GM20431 (cell line): ENCODE results near the gene G6PC3.
"Not testable (repeated sequence)": the region's sequence is repeated elsewhere in the genome, so short reads cannot be mapped to it uniquely, and the experiment has no call there.

ENCODE experiments used
- in situ Hi-C: fragments of 300-500 bp; cut with MseI, MboI; formaldehyde crosslinking; loops from one replicate; pipeline ENCODE4 v1.15.0; 2020; ENCODE audit warnings: low sequenced_read_pairs; ENCODE audit not compliant: unreplicated experiment

Gene G6PC3

GRCh38 chr17:44070455-44071197 lies at the start of gene G6PC3:
Gene G6PC3 (plus strand): TSS chr17:44070735. CDS start chr17:44070966, 231 bp downstream.
- in situ Hi-C loops = no loop called here

- in situ Hi-C loops = not testable (repeated sequence)
Measured at GRCh38 chr17:44021227-44021626, 49.3 kb upstream of the G6PC3 start.

GRCh38 chr17:44022246-44022645 lies 48.3 kb upstream of the G6PC3 start:
- in situ Hi-C loops = no loop called here

GRCh38 chr17:44023545-44024270 lies 46.8 kb upstream of the G6PC3 start:
- in situ Hi-C loops = no loop called here

- in situ Hi-C loops = no loop called here
Measured at GRCh38 chr17:44024271-44024663, 46.3 kb upstream of the G6PC3 start.

GRCh38 chr17:44024853-44025252 lies 45.7 kb upstream of the G6PC3 start:
- in situ Hi-C loops = no loop called here

GRCh38 chr17:44029736-44030135 lies 40.8 kb upstream of the G6PC3 start:
- in situ Hi-C loops = no loop called here

- in situ Hi-C loops = no loop called here
Measured at GRCh38 chr17:44030482-44030881, 40.1 kb upstream of the G6PC3 start.

- in situ Hi-C loops = no loop called here
Measured at GRCh38 chr17:44033861-44034408, 36.6 kb upstream of the G6PC3 start.

GRCh38 chr17:44034688-44035087 lies 35.8 kb upstream of the G6PC3 start:
- in situ Hi-C loops = not testable (repeated sequence)

GRCh38 chr17:44037471-44037870 lies 33.1 kb upstream of the G6PC3 start:
- in situ Hi-C loops = no loop called here

- in situ Hi-C loops = no loop called here
Measured at GRCh38 chr17:44038604-44039011, 31.9 kb upstream of the G6PC3 start.

- in situ Hi-C loops = no loop called here
Measured at GRCh38 chr17:44039829-44040635, 30.5 kb upstream of the G6PC3 start.

GRCh38 chr17:44043272-44043696 lies 27.3 kb upstream of the G6PC3 start:
- in situ Hi-C loops = no loop called here

- in situ Hi-C loops = no loop called here
Measured at GRCh38 chr17:44044071-44044470, 26.5 kb upstream of the G6PC3 start.

GRCh38 chr17:44045486-44045885 lies 25.0 kb upstream of the G6PC3 start:
- in situ Hi-C loops = no loop called here

- in situ Hi-C loops = not testable (repeated sequence)
Measured at GRCh38 chr17:44046893-44047292, 23.6 kb upstream of the G6PC3 start.

GRCh38 chr17:44049294-44050060 lies 21.1 kb upstream of the G6PC3 start:
- in situ Hi-C loops = no loop called here

GRCh38 chr17:44053125-44053872 lies 17.2 kb upstream of the G6PC3 start:
- in situ Hi-C loops = no loop called here
